Measurements from ENCODE around the gene MDM1.

Gene MDM1, protein sequence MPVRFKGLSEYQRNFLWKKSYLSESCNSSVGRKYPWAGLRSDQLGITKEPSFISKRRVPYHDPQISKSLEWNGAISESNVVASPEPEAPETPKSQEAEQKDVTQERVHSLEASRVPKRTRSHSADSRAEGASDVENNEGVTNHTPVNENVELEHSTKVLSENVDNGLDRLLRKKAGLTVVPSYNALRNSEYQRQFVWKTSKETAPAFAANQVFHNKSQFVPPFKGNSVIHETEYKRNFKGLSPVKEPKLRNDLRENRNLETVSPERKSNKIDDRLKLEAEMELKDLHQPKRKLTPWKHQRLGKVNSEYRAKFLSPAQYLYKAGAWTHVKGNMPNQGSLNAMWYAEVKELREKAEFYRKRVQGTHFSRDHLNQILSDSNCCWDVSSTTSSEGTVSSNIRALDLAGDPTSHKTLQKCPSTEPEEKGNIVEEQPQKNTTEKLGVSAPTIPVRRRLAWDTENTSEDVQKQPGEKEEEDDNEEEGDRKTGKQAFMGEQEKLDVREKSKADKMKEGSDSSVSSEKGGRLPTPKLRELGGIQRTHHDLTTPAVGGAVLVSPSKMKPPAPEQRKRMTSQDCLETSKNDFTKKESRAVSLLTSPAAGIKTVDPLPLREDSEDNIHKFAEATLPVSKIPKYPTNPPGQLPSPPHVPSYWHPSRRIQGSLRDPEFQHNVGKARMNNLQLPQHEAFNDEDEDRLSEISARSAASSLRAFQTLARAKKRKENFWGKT

DNA sequence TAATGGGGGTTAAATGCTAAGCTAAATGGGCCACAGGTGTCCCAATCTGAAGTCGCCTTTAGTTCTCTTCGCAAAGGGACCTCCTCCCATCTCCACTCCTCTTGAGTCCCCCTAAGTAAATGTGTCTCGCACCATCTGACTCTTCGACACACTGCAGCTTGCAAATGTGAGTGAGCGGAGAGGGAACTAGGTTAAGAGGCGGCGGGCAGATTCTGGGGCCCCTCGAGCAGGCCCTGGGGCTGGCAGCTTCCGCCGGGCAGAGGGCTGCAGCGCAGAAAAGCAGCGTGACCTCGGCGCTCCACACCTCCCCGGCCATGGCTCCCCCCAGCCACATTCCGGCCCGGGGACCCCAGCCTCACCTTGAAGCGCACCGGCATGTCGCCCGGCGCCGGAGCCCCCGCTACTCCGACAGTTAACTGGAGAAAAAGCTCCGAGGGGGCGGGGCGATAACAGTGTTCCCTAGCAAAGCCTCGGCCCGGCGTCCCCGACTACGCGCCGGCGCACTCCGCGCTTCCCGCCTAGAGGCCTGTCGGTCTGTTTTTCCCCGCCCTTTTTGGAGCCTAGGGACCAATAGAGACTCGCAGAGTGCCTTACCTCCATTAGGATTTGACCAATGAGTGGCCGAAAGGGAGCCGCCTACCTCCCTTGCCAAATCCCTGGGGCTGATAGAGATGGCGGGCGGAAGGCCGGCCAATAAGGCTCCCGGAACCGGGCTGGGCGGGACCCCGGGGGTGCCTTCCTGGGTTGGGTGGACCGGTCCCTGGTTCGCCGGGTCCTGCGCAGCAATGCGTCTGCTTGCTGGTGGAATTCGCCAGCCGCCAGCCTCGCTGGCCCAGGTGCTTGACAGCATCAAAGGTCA is at the start of gene MDM1:
Gene MDM1 (minus strand): TSS at position 494 of the 859 bp plus-strand sequence. CDS start 117 bp downstream, at position 377.
- peak; percentile 90 to 95 (median 92) for DNase-seq (ENCODE audit: low read depth in 3 of 3)

DNA sequence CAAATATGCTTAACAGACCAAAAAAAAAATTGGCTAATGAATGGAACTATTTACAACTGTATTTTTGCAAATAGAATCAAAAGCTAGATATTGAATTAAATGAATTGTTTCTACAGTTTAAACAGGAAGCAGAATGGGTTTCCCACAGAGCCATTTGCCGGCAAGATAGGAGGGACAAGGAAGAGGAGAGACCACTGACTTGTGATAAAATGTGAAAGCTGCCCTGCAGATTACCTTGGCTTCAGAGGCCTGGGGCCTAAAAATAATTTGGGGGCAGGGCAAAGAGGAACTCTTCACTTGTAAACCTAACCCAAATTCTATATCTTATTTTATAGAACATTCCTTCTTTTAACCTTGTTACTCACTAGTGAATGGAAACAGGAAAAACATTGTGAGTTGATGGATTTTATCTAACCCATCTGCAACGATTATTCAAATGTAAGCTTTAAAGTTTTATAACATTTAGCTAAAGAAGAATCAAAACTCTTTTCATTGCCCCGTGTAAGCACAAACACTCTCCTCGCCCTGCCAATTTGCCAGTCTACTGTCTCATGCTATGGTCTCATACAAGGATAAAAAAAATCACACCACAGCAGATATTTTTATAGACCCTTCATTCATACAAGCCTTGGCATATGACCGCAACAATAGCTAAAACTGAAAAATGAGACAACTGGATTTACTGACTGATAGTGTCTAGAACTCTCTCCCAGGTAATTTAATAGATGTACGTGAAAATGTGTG is 49.5 kb upstream of the MDM1 start:
- no peak for DNase-seq (ENCODE audit: low read depth in 3 of 3)

DNA sequence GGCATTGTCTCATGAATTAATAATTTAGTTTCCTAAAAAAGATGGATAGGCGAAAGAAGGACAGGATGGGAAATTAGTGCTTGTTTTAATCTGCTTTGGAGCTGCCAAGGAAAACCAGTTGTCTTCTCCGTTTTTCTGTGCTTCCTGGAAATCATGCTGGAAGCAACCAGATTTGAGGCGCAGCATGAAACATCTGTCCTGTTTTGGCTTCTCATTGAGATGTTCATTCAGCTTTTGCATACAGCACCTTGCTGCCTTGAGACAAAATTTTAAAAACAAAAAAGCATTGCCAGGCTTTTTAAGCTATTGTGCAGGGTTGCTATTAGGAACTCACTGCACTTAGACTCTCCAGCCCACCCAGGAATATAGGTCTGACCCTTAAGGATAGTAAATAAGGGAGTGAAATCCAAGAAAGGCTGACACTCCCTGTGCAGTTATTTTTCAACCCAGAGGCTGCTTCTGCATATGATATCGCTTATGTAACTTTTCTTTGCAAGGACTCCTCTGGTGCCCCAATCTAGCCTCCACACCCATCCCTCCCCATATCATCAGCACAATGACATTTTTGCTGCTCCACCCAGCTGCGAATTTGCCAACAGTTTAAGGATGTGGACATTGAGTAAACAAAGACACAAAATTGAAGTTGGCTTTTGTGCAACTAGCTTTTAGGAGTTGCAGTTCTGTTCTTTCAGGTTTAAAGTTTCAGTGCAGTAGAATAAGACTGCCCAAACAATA is 46.9 kb upstream of the MDM1 start:
- no peak for DNase-seq (ENCODE audit: low read depth in 3 of 3)

DNA sequence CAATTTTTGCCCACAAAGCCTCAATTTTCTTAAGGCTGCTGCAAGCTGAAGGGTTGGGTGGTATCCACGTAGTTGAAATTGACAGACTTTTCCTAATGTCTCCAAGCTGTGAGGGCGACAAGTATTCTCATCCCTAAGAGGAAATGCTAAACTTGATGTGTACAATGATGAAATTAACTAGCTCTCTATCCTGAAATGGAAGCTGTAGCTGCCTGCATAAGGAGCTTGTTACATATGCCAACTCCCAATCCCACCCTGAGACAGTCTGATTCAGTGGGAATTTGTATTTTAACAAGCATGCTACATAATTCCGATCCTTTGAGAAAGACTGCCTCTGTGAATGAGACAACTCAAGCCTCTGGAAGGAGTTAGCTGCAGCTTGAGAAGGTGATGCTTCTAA is 45.7 kb upstream of the MDM1 start:
- DNase-seq (ENCODE audit: low read depth in 3 of 3), result no peak

- DNase-seq (ENCODE audit: low read depth in 3 of 3), result no peak
Observed at GRCh38 chr12:68376901-68377300, 44.7 kb upstream of the MDM1 start.

GRCh38 chr12:68375756-68376695 is 43.9 kb upstream of the MDM1 start:
- no peak for DNase-seq (ENCODE audit: low read depth in 3 of 3)

GRCh38 chr12:68374307-68374982 is 42.3 kb upstream of the MDM1 start:
- DNase-seq (ENCODE audit: low read depth in 3 of 3), result peak in 2 of 3 donors; percentile 27 to 40

DNA sequence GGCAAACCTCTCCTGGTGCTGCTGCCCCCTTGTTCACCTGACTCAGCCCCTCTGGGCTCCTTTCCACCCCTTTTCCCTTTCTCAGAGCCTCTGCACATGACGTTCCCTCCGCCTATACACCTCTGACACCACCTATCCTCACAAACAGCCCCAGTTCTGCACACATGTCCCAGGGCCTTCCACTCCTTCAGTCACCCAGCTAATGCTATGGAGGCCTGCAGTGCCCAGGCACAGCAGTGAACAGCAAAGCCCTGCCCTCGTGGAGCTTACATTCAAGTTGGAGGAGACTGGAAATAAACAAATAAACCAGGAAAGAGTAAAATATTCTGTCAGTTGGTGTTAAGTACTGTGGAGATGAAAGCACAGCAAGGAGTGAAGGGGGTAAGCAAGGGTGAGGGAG is 38.5 kb upstream of the MDM1 start:
- DNase-seq (ENCODE audit: low read depth in 3 of 3), result no peak

DNA sequence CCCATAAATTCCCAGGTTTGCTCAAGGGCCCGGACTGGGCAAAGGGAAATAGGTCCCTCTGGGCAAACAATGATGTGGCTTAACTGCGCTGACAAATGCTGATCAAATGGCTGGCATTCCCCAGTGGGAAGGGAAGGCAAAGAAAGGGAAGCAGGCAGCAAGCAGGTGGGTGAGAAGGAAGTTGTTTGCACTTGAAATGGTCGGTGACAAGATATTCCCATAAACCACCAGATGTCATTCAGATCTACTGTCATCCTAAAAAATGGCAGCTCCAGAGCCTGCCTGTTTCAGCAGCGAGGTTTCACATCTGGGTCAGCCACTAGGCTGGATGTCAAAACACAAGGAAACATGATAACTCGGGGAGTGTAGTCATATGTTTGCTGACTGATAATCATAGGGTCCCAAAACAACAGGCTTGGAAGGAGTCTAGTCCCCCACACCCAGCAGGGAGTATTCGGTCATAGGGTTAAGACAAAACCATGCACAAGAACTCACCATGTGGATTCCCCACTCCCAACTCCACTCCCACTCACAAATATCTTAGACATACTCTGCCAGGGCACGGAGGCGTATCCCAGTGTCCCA is 37.9 kb upstream of the MDM1 start:
- DNase-seq (ENCODE audit: low read depth in 3 of 3), result no peak

DNA sequence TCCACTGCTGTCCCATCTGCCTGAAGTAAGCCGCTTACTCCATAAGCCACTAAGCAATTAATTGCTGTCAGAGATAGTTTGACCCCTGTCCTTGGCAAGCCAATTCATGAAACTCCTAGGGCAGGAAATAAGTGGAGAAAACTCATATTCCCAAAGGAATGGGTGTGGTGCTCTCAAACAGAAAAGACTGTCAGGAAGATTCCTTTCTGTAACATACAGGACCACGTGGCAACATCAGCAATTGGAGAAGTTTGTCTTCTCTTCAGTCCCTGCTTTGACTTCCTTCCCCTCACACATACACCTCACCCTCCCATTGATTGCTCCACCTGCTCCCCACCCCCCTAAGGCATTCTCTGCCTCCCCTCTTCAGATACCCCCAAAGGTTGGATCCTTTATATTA is 36.2 kb upstream of the MDM1 start:
- DNase-seq (ENCODE audit: low read depth in 3 of 3), result no peak

- DNase-seq (ENCODE audit: low read depth in 3 of 3), result no peak
Observed at GRCh38 chr12:68367903-68368302, 35.7 kb upstream of the MDM1 start.

DNA sequence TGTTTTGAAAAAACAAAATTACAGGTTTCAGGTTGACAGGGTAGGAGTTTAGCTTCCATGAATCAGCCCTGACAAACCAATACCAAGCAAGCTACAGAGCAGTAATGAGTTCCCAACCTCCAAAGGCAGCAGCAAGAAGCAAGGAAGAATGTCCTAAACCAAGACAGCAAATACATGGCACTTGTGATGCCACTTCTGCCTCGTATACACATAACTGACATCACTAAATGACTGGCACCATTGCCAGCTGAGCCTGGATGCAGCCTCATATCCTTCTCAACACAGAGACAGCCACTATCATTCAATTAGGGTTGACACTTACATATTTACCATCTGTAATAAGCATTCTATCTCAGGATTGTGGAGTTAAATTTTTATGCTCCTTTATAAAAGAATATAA is 35.0 kb upstream of the MDM1 start:
- DNase-seq (ENCODE audit: low read depth in 3 of 3), result no peak

DNA sequence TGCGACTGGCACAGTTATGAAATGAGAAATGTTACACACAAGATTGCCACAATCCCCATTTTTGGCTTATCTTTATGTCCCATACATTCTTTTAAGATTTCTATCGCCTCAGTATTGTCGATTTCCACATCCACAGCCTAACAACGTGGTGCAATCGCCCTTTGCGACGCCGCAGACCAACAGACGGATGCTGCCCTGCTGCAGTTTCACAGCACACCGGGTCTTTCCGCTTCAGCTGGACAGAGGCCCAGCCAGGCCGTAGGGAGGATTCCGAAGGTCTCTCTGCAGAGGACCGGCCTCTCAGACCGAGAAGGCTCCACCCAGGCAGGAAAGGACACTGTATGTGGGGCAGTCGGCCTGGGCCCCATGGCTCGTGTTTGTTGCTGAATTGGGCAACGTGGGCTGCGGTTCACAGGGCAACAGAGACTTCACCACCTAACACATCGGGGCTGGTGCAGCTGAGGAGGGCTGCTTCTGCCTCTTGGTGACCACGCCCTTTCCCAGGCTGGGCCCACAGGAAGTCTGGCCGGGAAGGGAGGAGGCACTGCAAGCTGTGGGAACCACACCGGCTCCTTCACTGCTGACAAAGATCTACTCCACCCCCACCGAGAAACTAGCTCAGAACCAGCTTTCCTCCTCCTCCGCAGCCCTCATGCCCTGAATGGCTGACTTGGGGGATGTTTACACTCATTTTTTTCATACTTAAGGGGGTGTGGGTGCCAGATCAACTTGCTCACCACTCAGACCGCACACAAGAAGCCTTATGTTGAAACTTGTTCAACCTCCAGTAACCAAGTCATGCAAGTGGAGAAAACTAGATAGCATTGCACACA is 32.9 kb upstream of the MDM1 start:
- DNase-seq (ENCODE audit: low read depth in 3 of 3), result peak; percentile 78 to 84 (median 79)

- no peak for DNase-seq (ENCODE audit: low read depth in 3 of 3)
Observed at GRCh38 chr12:68364328-68364727, 32.2 kb upstream of the MDM1 start.

GRCh38 chr12:68361953-68362352 is 29.8 kb upstream of the MDM1 start:
- DNase-seq (ENCODE audit: low read depth in 3 of 3), result no peak

- DNase-seq (ENCODE audit: low read depth in 3 of 3), result no peak
Observed at GRCh38 chr12:68359674-68360073, 27.5 kb upstream of the MDM1 start.
